NCI-H69 (cell line): ENCODE results near the gene TMEM238.
"Not testable (repeated sequence)": the region's sequence is repeated elsewhere in the genome, so short reads cannot be mapped to it uniquely, and the experiment has no call there.

Source experiments
- DNase-seq: peaks from one replicate; lab custom pipeline; 2025; lab: John Stamatoyannopoulos, UW

TMEM238 gene

GRCh38 chr19:55339889-55340783 lies 44.0 kb downstream of the TMEM238 start:
- peak; percentile 75 for DNase-seq

GRCh38 chr19:55339105-55339888 lies 44.8 kb downstream of the TMEM238 start, which contains the start of gene KMT5C:
TSS of gene KMT5C (plus strand) at chr19:55339876. CDS start at chr19:55341937, 2,061 bp downstream.
- DNase-seq = peak; percentile 100

GRCh38 chr19:55336101-55336500 lies 48.0 kb downstream of the TMEM238 start:
- DNase-seq = no peak

GRCh38 chr19:55333870-55334269 lies 50.2 kb downstream of the TMEM238 start:
- no peak for DNase-seq

GRCh38 chr19:55329791-55330190 lies 54.3 kb downstream of the TMEM238 start:
- not testable (repeated sequence) for DNase-seq
